ENCODE measurements around the gene OXER1. TPM values are rescaled to one million over a fixed set of nuclear protein-coding genes. Genes with fewer than 3 reads are reported as not detected.

Gene OXER1
- total and polyA plus RNA-seq, 2 of the 13 experiments (the other 11 are each of a cell fraction or from before 2014, with no cell fraction given), result 8.0 to 9.0 TPM

- TF ChIP-seq BHLHE40 (IDR thresholded peaks at IDR 0.05; ENCODE audit: low read length) (peak; percentile 70; the same call in 1 of the 2 replicates), ZNF10 (CRISPR knock-in tag; IDR thresholded peaks at IDR 0.05; ENCODE audit: borderline replicate concordance, low read depth) (no peak), BRF2 (CRISPR knock-in tag; IDR thresholded peaks at IDR 0.05) (peak; percentile 85), ZNF225 (CRISPR knock-in tag; IDR thresholded peaks at IDR 0.05) (peak; percentile 88; the same call in 1 of the 2 replicates), MATR3 (CRISPR knock-in tag; IDR thresholded peaks at IDR 0.05) (0 out of 2 replicates have a peak, but pooled peaks have one; percentile 68), ZC3H4 (CRISPR knock-in tag; IDR thresholded peaks at IDR 0.05; ENCODE audit: borderline replicate concordance) (peak; percentile 76; the same call in 1 of the 2 replicates), ZNF296 (CRISPR knock-in tag; conservative IDR thresholded peaks at IDR 0.05) (no peak; the same call in 1 of the 2 replicates), RNF219 (CRISPR knock-in tag; IDR thresholded peaks at IDR 0.05) (peak; percentile 94; the same call in 1 of the 2 replicates), CBX2 (IDR thresholded peaks at IDR 0.05; ENCODE audit: low read depth, low read length) (no peak), CBX2 (CRISPR knock-in tag; IDR thresholded peaks at IDR 0.05; ENCODE audit: low read depth) (0 out of 2 replicates have a peak, but pooled peaks have one; percentile 86), BCL3 (CRISPR knock-in tag; IDR thresholded peaks at IDR 0.05) (peak; percentile 97), ZFYVE20 (CRISPR knock-in tag; IDR thresholded peaks at IDR 0.05; ENCODE audit: borderline replicate concordance, low read depth) (peak; percentile 81; the same call in 1 of the 2 replicates), ADNP (CRISPR knock-in tag; IDR thresholded peaks at IDR 0.05) (no peak), ESRRA (CRISPR knock-in tag; IDR thresholded peaks at IDR 0.05; ENCODE audit: low read depth) (peak; percentile 99), STAT5B (CRISPR knock-in tag; IDR thresholded peaks at IDR 0.05) (peak; percentile 92), SATB2 (CRISPR knock-in tag; IDR thresholded peaks at IDR 0.05) (peak; percentile 64), TRIM24 (CRISPR knock-in tag; IDR thresholded peaks at IDR 0.05) (peak; percentile 71; the same call in 1 of the 2 replicates), HNF4G (IDR thresholded peaks at IDR 0.05; ENCODE audit: borderline replicate concordance, low read depth, low read length) (peak; percentile 100), HNF4G (CRISPR knock-in tag; IDR thresholded peaks at IDR 0.05; ENCODE audit: borderline replicate concordance, low read depth) (peak; percentile 100)
- TF ChIP-seq, protein P1, sequence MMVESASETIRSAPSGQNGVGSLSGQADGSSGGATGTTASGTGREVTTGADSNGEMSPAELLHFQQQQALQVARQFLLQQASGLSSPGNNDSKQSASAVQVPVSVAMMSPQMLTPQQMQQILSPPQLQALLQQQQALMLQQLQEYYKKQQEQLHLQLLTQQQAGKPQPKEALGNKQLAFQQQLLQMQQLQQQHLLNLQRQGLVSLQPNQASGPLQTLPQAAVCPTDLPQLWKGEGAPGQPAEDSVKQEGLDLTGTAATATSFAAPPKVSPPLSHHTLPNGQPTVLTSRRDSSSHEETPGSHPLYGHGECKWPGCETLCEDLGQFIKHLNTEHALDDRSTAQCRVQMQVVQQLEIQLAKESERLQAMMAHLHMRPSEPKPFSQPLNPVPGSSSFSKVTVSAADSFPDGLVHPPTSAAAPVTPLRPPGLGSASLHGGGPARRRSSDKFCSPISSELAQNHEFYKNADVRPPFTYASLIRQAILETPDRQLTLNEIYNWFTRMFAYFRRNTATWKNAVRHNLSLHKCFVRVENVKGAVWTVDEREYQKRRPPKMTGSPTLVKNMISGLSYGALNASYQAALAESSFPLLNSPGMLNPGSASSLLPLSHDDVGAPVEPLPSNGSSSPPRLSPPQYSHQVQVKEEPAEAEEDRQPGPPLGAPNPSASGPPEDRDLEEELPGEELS (CRISPR knock-in tag; IDR thresholded peaks at IDR 0.05), result peak; percentile 86
- TF ChIP-seq, protein P2, sequence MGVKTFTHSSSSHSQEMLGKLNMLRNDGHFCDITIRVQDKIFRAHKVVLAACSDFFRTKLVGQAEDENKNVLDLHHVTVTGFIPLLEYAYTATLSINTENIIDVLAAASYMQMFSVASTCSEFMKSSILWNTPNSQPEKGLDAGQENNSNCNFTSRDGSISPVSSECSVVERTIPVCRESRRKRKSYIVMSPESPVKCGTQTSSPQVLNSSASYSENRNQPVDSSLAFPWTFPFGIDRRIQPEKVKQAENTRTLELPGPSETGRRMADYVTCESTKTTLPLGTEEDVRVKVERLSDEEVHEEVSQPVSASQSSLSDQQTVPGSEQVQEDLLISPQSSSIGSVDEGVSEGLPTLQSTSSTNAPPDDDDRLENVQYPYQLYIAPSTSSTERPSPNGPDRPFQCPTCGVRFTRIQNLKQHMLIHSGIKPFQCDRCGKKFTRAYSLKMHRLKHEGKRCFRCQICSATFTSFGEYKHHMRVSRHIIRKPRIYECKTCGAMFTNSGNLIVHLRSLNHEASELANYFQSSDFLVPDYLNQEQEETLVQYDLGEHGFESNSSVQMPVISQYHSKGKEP (CRISPR knock-in tag; IDR thresholded peaks at IDR 0.05), result no peak
Observed at GRCh38 chr2:42792583-42793333, 28.8 kb upstream of the OXER1 start, which contains the start of gene HAAO (continued).
